GM18499 (cell line): ENCODE data around the gene CYTH2.
"Not testable (repeated sequence)": the region's sequence is repeated elsewhere in the genome, so short reads cannot be mapped to it uniquely, and the experiment has no call there.

Experiments
- ATAC-seq: cut with Tn5 transposase; IDR thresholded peaks from one replicate; pipeline ENCODE4 v1.9.1; 2021; ENCODE audit warnings: moderate number of reproducible peaks; ENCODE audit not compliant: insufficient read depth, unreplicated experiment

Gene CYTH2

GRCh38 chr19:48476176-48476575, 7.0 kb downstream of the CYTH2 start:
- no peak for ATAC-seq

GRCh38 chr19:48477067-48477685, 8.0 kb downstream of the CYTH2 start:
- no peak for ATAC-seq

- no peak for ATAC-seq
Observed at GRCh38 chr19:48477698-48478338, 8.6 kb downstream of the CYTH2 start.

- no peak for ATAC-seq
Observed at GRCh38 chr19:48478339-48479256, 9.4 kb downstream of the CYTH2 start.

GRCh38 chr19:48479686-48480085, 10.5 kb downstream of the CYTH2 start:
- no peak for ATAC-seq

GRCh38 chr19:48480183-48480557, 11.0 kb downstream of the CYTH2 start:
- ATAC-seq: no peak

- no peak for ATAC-seq
Observed at GRCh38 chr19:48480558-48481500, 11.7 kb downstream of the CYTH2 start.

GRCh38 chr19:48481846-48482639, 12.9 kb downstream of the CYTH2 start:
- no peak for ATAC-seq

GRCh38 chr19:48483301-48483700, 14.1 kb downstream of the CYTH2 start:
- no peak for ATAC-seq

GRCh38 chr19:48484247-48484893, 15.2 kb downstream of the CYTH2 start:
- no peak for ATAC-seq

GRCh38 chr19:48484931-48485612, 15.9 kb downstream of the CYTH2 start:
- no peak for ATAC-seq

GRCh38 chr19:48486706-48487105, 17.5 kb downstream of the CYTH2 start:
- ATAC-seq: not testable (repeated sequence)

- ATAC-seq: no peak
Observed at GRCh38 chr19:48487544-48487943, 18.4 kb downstream of the CYTH2 start.

- ATAC-seq: no peak
Observed at GRCh38 chr19:48487948-48488347, 18.8 kb downstream of the CYTH2 start.

- ATAC-seq: not testable (repeated sequence)
Observed at GRCh38 chr19:48488478-48488877, 19.3 kb downstream of the CYTH2 start.

GRCh38 chr19:48489608-48490216, 20.5 kb downstream of the CYTH2 start:
- ATAC-seq: no peak

GRCh38 chr19:48490981-48491792, 22.0 kb downstream of the CYTH2 start:
- no peak for ATAC-seq
